Adrenal gland (tissue), 12 donors: ENCODE data around the gene NKIRAS1. TPM values are rescaled to one million over a fixed set of nuclear protein-coding genes. Genes with fewer than 3 reads are reported as not detected.

ENCODE experiments used
- DNase-seq, 7 donors: peaks; one replicate each; pipeline ENCODE4 v3.0.0-alpha.2; 2019 to 2020
- H3K27ac ChIP-seq, 5 donors: fragments of 200-600 bp; sonication (generic) in 4 of 5; 1 replicate in 3 of 5; 2 replicates in 2 of 5; pipeline versions ENCODE4 v1.5.1 to v1.8.0; 2016 to 2020; ENCODE audit warnings: mild to moderate bottlenecking in 1 of 5
- H3K27me3 ChIP-seq: fragments of 200-600 bp; 2 replicates; pipeline ENCODE4 v1.8.0; 2021
- H3K36me3 ChIP-seq, 2 donors: fragments of 200-600 bp; replicated peaks in 1 of 2; 1 replicate in 1 of 2; 2 replicates in 1 of 2; pipeline versions ENCODE4 v1.5.1 to v1.8.0; 2018 to 2022
- H3K4me1 ChIP-seq, 2 donors: fragments of 200-600 bp; replicated peaks in 1 of 2; 1 replicate in 1 of 2; 2 replicates in 1 of 2; pipeline versions ENCODE4 v1.5.1 to v1.8.0; 2018 to 2021
- H3K4me3 ChIP-seq, 4 donors: fragments of 200-600 bp; sonication (generic) in 3 of 4; one replicate each; pipeline ENCODE4 v1.5.1; 2016 to 2018
- H3K9me3 ChIP-seq, 3 donors: fragments of 200-600 bp; sonication (generic) in 1 of 3; replicated peaks in 1 of 3; 1 replicate in 2 of 3; 2 replicates in 1 of 3; pipeline versions ENCODE4 v1.5.1 to v1.8.0; 2016 to 2021
- POLR2A ChIP-seq, 2 donors: fragments of 450-650 bp; IDR thresholded peaks; one replicate each; pipeline ENCODE4 v1.6.1; 2017; ENCODE audit warnings: antibody characterized with exemption in 2 of 2, mild to moderate bottlenecking in 2 of 2, moderate library complexity in 1 of 2
- WGBS, 4 donors: extraction: QIAGEN DNeasy Blood & Tissue Kit in 2 of 4; methylation state at CpG; one replicate each; pipeline versions ENCODE4 v1.1.5 to v1.1.7; 2013 to 2017; 5-methylcytosine and 5-hydroxymethylcytosine counted together
- intact Hi-C, 2 donors: fragments of 100-400 bp; cut with DNase I; formaldehyde crosslinking; loops; one replicate each; pipeline versions ENCODE4 v1.14.1 to v1.15.0; 2022 to 2023
- polyA plus RNA-seq, 3 donors: library from polyadenylated mRNA; stranded (reverse); fragments of 200-250 nt in 2 of 3; fragments of 350-450 nt in 1 of 3; fragmentation: Illumina TruSeq in 1 of 3; extraction: RNeasy Lipid Tissue Mini Kit (QIAGEN cat#74804) in 1 of 3; gene quantifications; one replicate each; pipeline ENCODE4 v1.2.3, GENCODE V29; 2013 to 2014
- total RNA-seq, 9 donors: library from RNA; depleted of rRNA in 4 of 9; stranded (reverse); fragments of >200 nt in 4 of 9; fragments of 120-200 nt in 1 of 9; fragmentation: NEBNext Ultra II Directional in 1 of 9; extraction: Animal tissue kit (Norgen Biotek cat#: 25700) in 1 of 9; gene quantifications; one replicate each; pipeline versions ENCODE4 v1.1.0 to v1.2.4, GENCODE V29; 2013 to 2023
- TF ChIP-seq, protein P1 (sequence below), 6 experiments: fragments of 450-650 bp in 4 of 6; fragments of 200-600 bp in 2 of 6; sonication (generic) in 1 of 6; IDR thresholded peaks; 1 replicate in 5 of 6; 2 replicates in 1 of 6; pipeline versions ENCODE4 v1.5.1 to v1.8.0; 2016 to 2021; ENCODE audit warnings: antibody characterized with exemption in 6 of 6, mild to moderate bottlenecking in 2 of 6, moderate library complexity in 1 of 6
- donor health status: healthy with polysubstance abuse.
- donor health status: Bipolar disorder and iron deficiency.
- donor health status: DM: yes; HTN: yes; CAD: no.
- donor health status: DM: no; HTN: no; CAD: no.
- donor health status: DM: no; HTN: no; CAD: no.
- donor health status: DM: yes; HTN: yes; CAD: no.

The NKIRAS1 gene
- total and polyA plus RNA-seq, 12 donors, result 6.7 to 36.5 (median 15.1) TPM

- H3K4me3 ChIP-seq, result no peak overlapping the region
- H3K9me3 ChIP-seq, result no peaks in the 10 kb centered on the region
- peaks cover 37 to 75% of the 10 kb centered on the region in 2 donors for H3K4me1 ChIP-seq
- no peaks in the 10 kb centered on the region for H3K36me3 ChIP-seq
- TF ChIP-seq POLR2A (IDR thresholded peaks at IDR 0.05), result no peak
- TF ChIP-seq, protein P1, sequence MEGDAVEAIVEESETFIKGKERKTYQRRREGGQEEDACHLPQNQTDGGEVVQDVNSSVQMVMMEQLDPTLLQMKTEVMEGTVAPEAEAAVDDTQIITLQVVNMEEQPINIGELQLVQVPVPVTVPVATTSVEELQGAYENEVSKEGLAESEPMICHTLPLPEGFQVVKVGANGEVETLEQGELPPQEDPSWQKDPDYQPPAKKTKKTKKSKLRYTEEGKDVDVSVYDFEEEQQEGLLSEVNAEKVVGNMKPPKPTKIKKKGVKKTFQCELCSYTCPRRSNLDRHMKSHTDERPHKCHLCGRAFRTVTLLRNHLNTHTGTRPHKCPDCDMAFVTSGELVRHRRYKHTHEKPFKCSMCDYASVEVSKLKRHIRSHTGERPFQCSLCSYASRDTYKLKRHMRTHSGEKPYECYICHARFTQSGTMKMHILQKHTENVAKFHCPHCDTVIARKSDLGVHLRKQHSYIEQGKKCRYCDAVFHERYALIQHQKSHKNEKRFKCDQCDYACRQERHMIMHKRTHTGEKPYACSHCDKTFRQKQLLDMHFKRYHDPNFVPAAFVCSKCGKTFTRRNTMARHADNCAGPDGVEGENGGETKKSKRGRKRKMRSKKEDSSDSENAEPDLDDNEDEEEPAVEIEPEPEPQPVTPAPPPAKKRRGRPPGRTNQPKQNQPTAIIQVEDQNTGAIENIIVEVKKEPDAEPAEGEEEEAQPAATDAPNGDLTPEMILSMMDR (IDR thresholded peaks at IDR 0.05), result no peak
- intact Hi-C loops, result no loop called here
- no peaks in the 10 kb centered on the region for H3K27me3 ChIP-seq
- DNase-seq, result peak in 3 of 7 donors; percentile 14 to 21 (median 16)
- 65 to 72% (median 69%) methylated on average over 2 of the region's 2 CpGs for whole genome bisulfite sequencing, 4 donors
- peak overlapping the region in 4 of 5 donors; percentile 57 to 100 (median 99) for H3K27ac ChIP-seq
Measured at GRCh38 chr3:23948761-23949160, 32.0 kb upstream of the NKIRAS1 start.

GRCh38 chr3:23945913-23946687 lies 29.3 kb upstream of the NKIRAS1 start:
- Histone ChIP-seq H3K27ac (peak overlapping the region; percentile 91 to 100 (median 98)), H3K4me1 (peaks cover 32 to 54% of the 10 kb centered on the region in 2 donors), H3K27me3 (no peaks in the 10 kb centered on the region), H3K36me3 (no peaks in the 10 kb centered on the region), H3K4me3 (peak overlapping the region; percentile 60 to 97 (median 70)), H3K9me3 (no peaks in the 10 kb centered on the region)
- peak; percentile 97 to 99 (median 98) for DNase-seq
- WGBS, 4 donors, result 0 to 1% (median 0%) methylated on average over 5 to 87 of the region's 87 CpGs
- intact Hi-C loops, result no loop called here
- TF ChIP-seq, protein P1 (IDR thresholded peaks at IDR 0.05), result no peak
- TF ChIP-seq POLR2A (IDR thresholded peaks at IDR 0.05), result peak; percentile 68 to 90

DNA sequence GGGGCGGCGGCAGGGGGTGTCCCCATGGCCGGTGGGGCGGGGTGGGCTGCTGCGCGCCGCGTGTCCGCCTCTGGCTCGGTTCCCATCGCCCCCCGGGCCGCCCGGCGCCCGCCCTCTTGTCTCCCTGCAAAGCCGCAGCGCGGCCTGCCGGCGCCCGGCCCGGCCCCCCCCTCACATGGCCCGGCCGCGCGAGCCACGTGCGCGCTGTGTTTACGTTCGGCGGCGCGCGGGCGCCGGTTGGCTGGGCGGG lies 28.8 kb upstream of the NKIRAS1 start:
- Histone ChIP-seq H3K27ac (peak overlapping the region; percentile 91 to 100 (median 98)), H3K4me3 (peak overlapping the region in 3 of 4 donors; percentile 33 to 97 (median 84)), H3K27me3 (no peaks in the 10 kb centered on the region), H3K36me3 (no peaks in the 10 kb centered on the region), H3K9me3 (no peaks in the 10 kb centered on the region), H3K4me1 (peaks cover 27 to 49% of the 10 kb centered on the region in 2 donors)
- no peak for DNase-seq
- 0 to 3% (median 1%) methylated on average over 14 to 39 of the region's 39 CpGs; no CpG with 5 or more reads in 1 of the 4 donors for WGBS, 4 donors
- no peak for TF ChIP-seq POLR2A (IDR thresholded peaks at IDR 0.05)
- TF ChIP-seq, protein P1 (IDR thresholded peaks at IDR 0.05), result no peak
- intact Hi-C loops, result no loop called here

- Histone ChIP-seq H3K4me1 (peaks cover 22 to 44% of the 10 kb centered on the region in 2 donors), H3K27ac (peak within 1 kb of the TSS; percentile 91 to 100 (median 98)), H3K4me3 (peak within 1 kb of the TSS; percentile 62 to 97 (median 81)), H3K9me3 (no peaks in the 10 kb centered on the region), H3K27me3 (no peaks in the 10 kb centered on the region), H3K36me3 (no peaks in the 10 kb centered on the region)
- 0 to 1% (median 1%) methylated on average over 20 to 86 of the region's 88 CpGs for WGBS, 4 donors
- TF ChIP-seq POLR2A (IDR thresholded peaks at IDR 0.05), result peak; percentile 96 to 97
- TF ChIP-seq, protein P1 (IDR thresholded peaks at IDR 0.05), result peak in 2 of 6 experiments; percentile 1 to 25
- intact Hi-C loops, result no loop called here
- DNase-seq, result peak; percentile 76 to 88 (median 87)
Measured at GRCh38 chr3:23944861-23945662, 28.3 kb upstream of the NKIRAS1 start, which contains the start of gene NR1D2. Gene NR1D2 (plus strand): TSS chr3:23945286. CDS start chr3:23945579, 293 bp downstream.
